Measurements from ENCODE around the gene SCOC. TPM values are rescaled to one million over a fixed set of nuclear protein-coding genes. Genes with fewer than 3 reads are reported as not detected.

SCOC gene
- total RNA-seq, 1 donor from 2014 or later = 84.5 TPM

DNA sequence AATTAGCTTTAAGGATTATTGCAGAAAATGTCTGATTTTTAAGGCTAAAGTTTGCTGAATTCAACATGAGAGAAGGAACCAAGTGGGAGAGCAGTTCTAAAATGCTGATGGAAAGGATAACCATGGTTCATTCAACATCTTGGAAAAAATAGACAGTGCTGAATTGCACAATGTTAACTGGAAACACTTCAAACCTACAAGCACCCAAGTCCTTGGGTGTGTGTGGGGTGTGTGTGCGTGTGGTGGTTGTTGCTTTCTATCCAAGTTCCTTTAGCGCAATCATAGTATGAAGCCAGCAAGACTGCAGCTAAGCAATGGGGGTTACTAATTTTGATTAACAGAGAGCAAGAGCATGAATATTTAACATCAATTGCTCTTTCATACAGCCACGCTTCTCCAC, 29.3 kb upstream of the SCOC start:
- Histone ChIP-seq H3K4me3 (no peak overlapping the region), H3K9me3 (replicated peaks) (no peaks in the 10 kb centered on the region), H3K36me3 (no peaks in the 10 kb centered on the region), H3K27ac (replicated peaks) (no peak overlapping the region), H3K27me3 (ENCODE audit: low read depth) (no peaks in the 10 kb centered on the region), H3K4me1 (no peaks in the 10 kb centered on the region)
- TF ChIP-seq, protein P1, sequence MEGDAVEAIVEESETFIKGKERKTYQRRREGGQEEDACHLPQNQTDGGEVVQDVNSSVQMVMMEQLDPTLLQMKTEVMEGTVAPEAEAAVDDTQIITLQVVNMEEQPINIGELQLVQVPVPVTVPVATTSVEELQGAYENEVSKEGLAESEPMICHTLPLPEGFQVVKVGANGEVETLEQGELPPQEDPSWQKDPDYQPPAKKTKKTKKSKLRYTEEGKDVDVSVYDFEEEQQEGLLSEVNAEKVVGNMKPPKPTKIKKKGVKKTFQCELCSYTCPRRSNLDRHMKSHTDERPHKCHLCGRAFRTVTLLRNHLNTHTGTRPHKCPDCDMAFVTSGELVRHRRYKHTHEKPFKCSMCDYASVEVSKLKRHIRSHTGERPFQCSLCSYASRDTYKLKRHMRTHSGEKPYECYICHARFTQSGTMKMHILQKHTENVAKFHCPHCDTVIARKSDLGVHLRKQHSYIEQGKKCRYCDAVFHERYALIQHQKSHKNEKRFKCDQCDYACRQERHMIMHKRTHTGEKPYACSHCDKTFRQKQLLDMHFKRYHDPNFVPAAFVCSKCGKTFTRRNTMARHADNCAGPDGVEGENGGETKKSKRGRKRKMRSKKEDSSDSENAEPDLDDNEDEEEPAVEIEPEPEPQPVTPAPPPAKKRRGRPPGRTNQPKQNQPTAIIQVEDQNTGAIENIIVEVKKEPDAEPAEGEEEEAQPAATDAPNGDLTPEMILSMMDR (IDR thresholded peaks at IDR 0.05; ENCODE audit: borderline replicate concordance) = no peak
- no peak for DNase-seq
- intact Hi-C loops (cut with micrococcal nuclease) = no loop called here

DNA sequence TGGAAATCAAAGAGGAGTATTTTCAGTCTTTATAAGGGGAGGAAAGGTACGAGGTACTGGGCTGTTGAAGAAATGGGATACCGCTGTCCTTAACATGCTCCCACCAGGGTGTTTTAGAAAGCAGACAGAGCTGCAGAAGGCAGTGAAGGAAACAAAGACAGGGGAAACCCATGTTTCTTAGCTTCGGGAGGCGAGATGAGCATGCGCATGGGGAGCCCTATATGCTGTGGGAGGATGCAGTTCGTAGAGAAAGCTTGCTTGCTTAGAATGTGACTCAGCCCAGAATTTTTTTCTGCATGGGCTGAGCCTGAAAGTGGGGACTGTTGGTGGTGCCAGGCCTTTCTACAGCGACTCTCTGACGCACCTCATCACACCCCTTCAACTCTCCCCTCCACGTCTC, 28.8 kb upstream of the SCOC start:
- H3K4me3 ChIP-seq = no peak overlapping the region
- H3K36me3 ChIP-seq = no peaks in the 10 kb centered on the region
- no peak for DNase-seq
- H3K4me1 ChIP-seq = no peaks in the 10 kb centered on the region
- TF ChIP-seq, protein P1 (IDR thresholded peaks at IDR 0.05; ENCODE audit: borderline replicate concordance) = no peak
- intact Hi-C loops (cut with micrococcal nuclease) = no loop called here
- no peak overlapping the region for H3K27ac ChIP-seq (replicated peaks)
- H3K9me3 ChIP-seq (replicated peaks) = no peaks in the 10 kb centered on the region
- H3K27me3 ChIP-seq (ENCODE audit: low read depth) = no peaks in the 10 kb centered on the region

DNA sequence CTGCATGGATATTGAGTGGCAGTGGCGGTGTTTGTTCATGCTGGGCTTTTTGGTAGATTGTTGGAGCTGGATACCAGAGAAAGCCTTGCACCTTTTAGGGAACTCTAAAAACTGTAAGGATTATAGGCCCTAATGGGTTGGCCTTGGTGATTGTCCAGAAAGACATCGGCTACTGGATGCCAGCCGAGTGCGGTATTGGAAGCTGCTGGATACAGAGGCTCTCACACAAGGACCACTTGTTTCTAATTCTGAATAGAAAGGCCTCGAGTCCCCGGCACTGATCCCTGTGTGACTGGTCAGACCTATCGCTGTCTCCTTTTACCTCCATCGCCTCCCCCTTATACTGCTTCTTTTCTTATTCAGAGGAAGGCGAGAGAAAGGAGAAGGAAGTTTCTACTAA, 27.3 kb upstream of the SCOC start:
- H3K36me3 ChIP-seq = no peaks in the 10 kb centered on the region
- no peaks in the 10 kb centered on the region for H3K27me3 ChIP-seq (ENCODE audit: low read depth)
- no peaks in the 10 kb centered on the region for H3K4me1 ChIP-seq
- DNase-seq = no peak
- no peak overlapping the region for H3K27ac ChIP-seq (replicated peaks)
- H3K9me3 ChIP-seq (replicated peaks) = no peaks in the 10 kb centered on the region
- TF ChIP-seq, protein P1 (IDR thresholded peaks at IDR 0.05; ENCODE audit: borderline replicate concordance) = no peak
- intact Hi-C loops (cut with micrococcal nuclease) = no loop called here
- no peak overlapping the region for H3K4me3 ChIP-seq

DNA sequence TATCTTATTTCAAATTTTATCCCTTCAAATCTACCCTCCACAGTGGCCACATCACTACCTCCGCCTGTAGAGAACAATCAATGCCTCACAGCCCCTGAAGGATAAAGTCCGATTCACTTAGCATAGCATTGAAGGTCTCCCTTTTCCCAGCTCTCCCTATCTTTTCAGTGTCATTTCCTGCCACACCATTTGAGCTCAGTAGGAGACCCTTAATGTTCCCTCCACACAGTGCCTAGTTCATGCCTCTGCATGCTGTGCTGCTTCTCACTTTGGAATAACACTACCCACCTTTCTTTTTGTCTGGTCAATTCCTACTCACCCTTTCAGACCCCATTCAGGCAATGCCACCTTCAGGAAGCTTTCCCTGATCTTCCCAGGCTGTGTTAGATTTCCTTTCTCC, 23.6 kb upstream of the SCOC start:
- Histone ChIP-seq H3K27me3 (ENCODE audit: low read depth) (no peaks in the 10 kb centered on the region), H3K36me3 (no peaks in the 10 kb centered on the region), H3K27ac (replicated peaks) (no peak overlapping the region), H3K9me3 (replicated peaks) (no peaks in the 10 kb centered on the region), H3K4me1 (no peaks in the 10 kb centered on the region), H3K4me3 (no peak overlapping the region)
- intact Hi-C loops (cut with micrococcal nuclease) = no loop called here
- no peak for DNase-seq
- TF ChIP-seq, protein P1 (IDR thresholded peaks at IDR 0.05; ENCODE audit: borderline replicate concordance) = no peak

DNA sequence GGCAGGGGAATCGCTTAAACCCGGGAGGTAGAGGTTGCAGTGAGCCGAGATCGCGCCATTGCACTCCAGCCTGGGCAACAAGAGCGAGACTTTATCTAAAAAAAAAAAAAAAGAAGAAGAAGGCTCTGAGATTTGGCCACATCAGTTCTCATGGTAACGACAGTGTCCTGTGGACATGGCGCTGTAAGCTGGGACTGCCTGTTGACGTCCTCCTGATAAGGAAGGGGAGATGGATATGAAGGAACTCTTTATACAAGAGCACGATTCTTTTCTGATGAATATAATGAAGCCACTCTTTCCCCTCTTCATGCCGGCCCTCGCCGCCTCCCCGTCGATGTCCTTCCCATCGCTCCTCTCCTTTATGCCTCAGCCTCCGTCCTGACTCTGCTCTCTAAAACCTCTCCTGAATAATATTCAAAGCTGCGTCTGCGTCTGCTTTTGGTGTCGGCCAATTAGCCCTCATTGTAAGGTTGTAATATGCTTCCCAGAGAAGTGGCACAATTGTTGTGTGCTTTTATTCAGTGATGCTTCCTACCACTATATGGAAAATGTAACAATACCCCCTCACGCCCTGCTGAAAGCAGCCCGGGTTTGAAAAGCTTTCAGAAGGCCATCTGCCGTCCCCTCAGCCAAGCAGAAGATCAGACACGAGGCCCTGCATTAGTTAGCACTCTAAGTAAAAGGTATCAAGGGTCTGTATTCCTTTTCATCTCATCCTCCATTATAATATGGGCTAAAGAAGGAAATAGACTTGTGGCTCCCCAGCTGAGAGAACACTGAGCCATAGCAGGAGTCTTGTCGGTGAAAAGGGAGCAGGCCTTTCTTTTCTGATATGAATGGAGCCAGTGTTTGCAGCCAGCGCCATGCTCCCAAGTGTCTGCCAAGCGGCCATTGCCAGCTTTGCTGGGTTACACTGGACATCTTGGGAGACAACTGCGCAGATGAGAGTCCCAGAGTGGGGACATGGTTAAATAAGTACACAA, 22.1 kb upstream of the SCOC start:
- intact Hi-C loops (cut with micrococcal nuclease) = no loop called here
- no peaks in the 10 kb centered on the region for H3K27me3 ChIP-seq (ENCODE audit: low read depth)
- no peak for DNase-seq
- no peak overlapping the region for H3K4me3 ChIP-seq
- no peaks in the 10 kb centered on the region for H3K9me3 ChIP-seq (replicated peaks)
- no peaks in the 10 kb centered on the region for H3K36me3 ChIP-seq
- H3K4me1 ChIP-seq = no peaks in the 10 kb centered on the region
- TF ChIP-seq, protein P1 (IDR thresholded peaks at IDR 0.05; ENCODE audit: borderline replicate concordance) = no peak
- H3K27ac ChIP-seq (replicated peaks) = no peak overlapping the region

Measured in left ventricle myocardium inferior (tissue), 1 donor.